Astrocyte (in vitro differentiated cells and primary cell): ENCODE data around the gene NDST3. TPM values are rescaled to one million over a fixed set of nuclear protein-coding genes. Genes with fewer than 3 reads are reported as not detected.

Experiments used
- DNase-seq: peaks from one replicate; pipeline ENCODE4 v3.0.0-alpha.2; 2010; ENCODE audit warnings: low read depth
- FAIRE-seq: peaks from 2 replicates; lab custom pipeline; 2011; peaks lifted over from hg19 to GRCh38; lab: Jason Lieb, UNC
- H2AFZ ChIP-seq: 2 replicates; pipeline ENCODE4 v1.6.0; 2012; ENCODE audit warnings: low read depth, low read length, inconsistent platforms
- H3K27ac ChIP-seq: 2 replicates; pipeline ENCODE4 v1.5.1; 2011; ENCODE audit warnings: low read depth, low read length, inconsistent platforms
- H3K27me3 ChIP-seq: 2 replicates; pipeline ENCODE4 v1.6.0; 2011; ENCODE audit warnings: low read length, inconsistent platforms; ENCODE audit not compliant: insufficient read depth
- H3K36me3 ChIP-seq: 2 replicates; pipeline ENCODE4 v1.5.1; 2011; ENCODE audit warnings: low read length, inconsistent platforms; ENCODE audit not compliant: insufficient read depth
- H3K4me1 ChIP-seq: 2 replicates; pipeline ENCODE4 v1.5.1; 2011; ENCODE audit warnings: low read length, inconsistent platforms; ENCODE audit not compliant: insufficient read depth
- H3K4me2 ChIP-seq: 2 replicates; pipeline ENCODE4 v1.6.0; 2012; ENCODE audit warnings: low read length, inconsistent platforms
- H3K4me3 ChIP-seq: 2 replicates; pipeline ENCODE4 v1.5.1; 2011; ENCODE audit warnings: low read depth, mild to moderate bottlenecking, low read length, inconsistent platforms; ENCODE audit not compliant: insufficient read depth
- H3K79me2 ChIP-seq: 2 replicates; pipeline ENCODE4 v1.6.0; 2012; ENCODE audit warnings: mild to moderate bottlenecking, low read length, inconsistent platforms; ENCODE audit not compliant: insufficient read depth
- H3K9ac ChIP-seq: 2 replicates; pipeline ENCODE4 v1.6.0; 2012; ENCODE audit warnings: mild to moderate bottlenecking, low read length, inconsistent platforms
- H3K9me3 ChIP-seq: 2 replicates; pipeline ENCODE4 v1.5.1; 2012; ENCODE audit warnings: low read depth, mild to moderate bottlenecking, low read length, inconsistent platforms; ENCODE audit not compliant: insufficient read depth
- H4K20me1 ChIP-seq: 2 replicates; pipeline ENCODE4 v1.6.0; 2012; ENCODE audit warnings: low read length, inconsistent platforms; ENCODE audit not compliant: insufficient read depth
- H3K27ac Mint-ChIP-seq: one replicate; pipeline ENCODE4 v1.8.0; 2021; ENCODE audit warnings: mild to moderate bottlenecking, mixed read lengths; ENCODE audit not compliant: unreplicated experiment
- H3K27me3 Mint-ChIP-seq: one replicate; pipeline ENCODE4 v1.8.0; 2021; ENCODE audit warnings: low read depth, mixed read lengths; ENCODE audit not compliant: unreplicated experiment
- H3K36me3 Mint-ChIP-seq: one replicate; pipeline ENCODE4 v1.8.0; 2021; ENCODE audit warnings: low read depth, mixed read lengths; ENCODE audit not compliant: unreplicated experiment
- H3K4me1 Mint-ChIP-seq: one replicate; pipeline ENCODE4 v1.8.0; 2021; ENCODE audit warnings: low read depth, mixed read lengths; ENCODE audit not compliant: unreplicated experiment
- H3K4me3 Mint-ChIP-seq: one replicate; pipeline ENCODE4 v1.8.0; 2021; ENCODE audit warnings: mild to moderate bottlenecking, moderate library complexity, mixed read lengths; ENCODE audit not compliant: unreplicated experiment
- H3K9me3 Mint-ChIP-seq: one replicate; pipeline ENCODE4 v1.8.0; 2021; ENCODE audit warnings: mild to moderate bottlenecking, mixed read lengths; ENCODE audit not compliant: unreplicated experiment
- CTCF ChIP-seq: IDR thresholded peaks from 2 replicates; pipeline ENCODE4 v1.5.1; 2011; ENCODE audit warnings: low read depth, mild to moderate bottlenecking, inconsistent platforms, low read length, moderate library complexity; ENCODE audit not compliant: insufficient read depth
- EZH2 ChIP-seq: IDR thresholded peaks from 2 replicates; pipeline ENCODE4 v1.6.1; 2012; ENCODE audit warnings: mild to moderate bottlenecking, low read length, inconsistent platforms; ENCODE audit not compliant: insufficient read depth
- total RNA-seq: library from RNA; stranded (reverse); gene quantifications from 2 replicates; pipeline ENCODE4 v1.2.1, GENCODE V29; 2021

Gene NDST3
- total RNA-seq, 1 donor from 2014 or later: 0.57 TPM

GRCh38 chr4:118307643-118308042 is 273.4 kb downstream of the NDST3 start:
- Histone ChIP-seq H3K4me2 (no peak overlapping the region), H3K4me3 (no peak overlapping the region), H3K27ac (no peak overlapping the region), H3K36me3 (no peaks in the 10 kb centered on the region), H2AFZ (no peak overlapping the region), H3K79me2 (no peaks in the 10 kb centered on the region), H3K4me1 (no peaks in the 10 kb centered on the region), H3K9ac (no peak overlapping the region), H3K27me3 (no peaks in the 10 kb centered on the region), H4K20me1 (no peaks in the 10 kb centered on the region), H3K9me3 (no peaks in the 10 kb centered on the region)
- Mint-ChIP-seq H3K27ac (no peak overlapping the region), H3K9me3 (no peaks in the 10 kb centered on the region), H3K4me1 (peaks cover 5% of the 10 kb centered on the region), H3K4me3 (no peak overlapping the region), H3K27me3 (no peaks in the 10 kb centered on the region), H3K36me3 (no peaks in the 10 kb centered on the region)
- no peak for DNase-seq
- no peak for TF ChIP-seq EZH2
- no peak for TF ChIP-seq CTCF
- no peak for FAIRE-seq
